Esophagus muscularis mucosa (tissue), 4 donors: ENCODE data around the gene MYLK. TPM values are rescaled to one million over a fixed set of nuclear protein-coding genes. Genes with fewer than 3 reads are reported as not detected.

Experiments used
- DNase-seq: peaks from one replicate; pipeline ENCODE4 v3.0.0-alpha.2; 2017; ENCODE audit errors: extremely low spot score
- H3K27ac ChIP-seq, 4 donors: fragments of 200-600 bp; sonication (generic); replicated peaks in 1 of 4; 1 replicate in 3 of 4; 2 replicates in 1 of 4; pipeline ENCODE4 v1.5.1; 2016 to 2019; ENCODE audit warnings: mild to moderate bottlenecking in 1 of 4
- H3K27me3 ChIP-seq, 4 donors: fragments of 200-600 bp; sonication (generic); one replicate each; pipeline versions ENCODE4 v1.5.1 to v1.6.0; 2016 to 2019
- H3K36me3 ChIP-seq, 4 donors: fragments of 200-600 bp; sonication (generic); one replicate each; pipeline ENCODE4 v1.5.1; 2016 to 2019
- H3K4me1 ChIP-seq, 4 donors: fragments of 200-600 bp; sonication (generic); one replicate each; pipeline ENCODE4 v1.5.1; 2016 to 2019
- H3K4me3 ChIP-seq, 4 donors: fragments of 200-600 bp; sonication (generic); 1 replicate in 2 of 4; 2 replicates in 2 of 4; pipeline ENCODE4 v1.5.1; 2016 to 2019; ENCODE audit warnings: mild to moderate bottlenecking in 4 of 4, moderate library complexity in 1 of 4
- H3K9me3 ChIP-seq, 4 donors: fragments of 200-600 bp; sonication (generic); 1 replicate in 3 of 4; 2 replicates in 1 of 4; pipeline ENCODE4 v1.5.1; 2016 to 2019
- EP300 ChIP-seq: sonication (generic); formaldehyde crosslinking; IDR thresholded peaks from one replicate; pipeline ENCODE4 v1.6.1; 2017; ENCODE audit warnings: antibody characterized with exemption
- POLR2A ChIP-seq: fragments of 450-650 bp; IDR thresholded peaks from one replicate; pipeline ENCODE4 v1.6.1; 2017; ENCODE audit warnings: antibody characterized with exemption, moderate library complexity, mild to moderate bottlenecking, low read depth
- POLR2AphosphoS5 ChIP-seq, 2 donors: sonication (generic); formaldehyde crosslinking; IDR thresholded peaks; one replicate each; pipeline ENCODE4 v1.6.1; 2017; ENCODE audit warnings: antibody characterized with exemption in 2 of 2
- WGBS: methylation state at CpG from one replicate; pipeline ENCODE4 v1.1.5; 2018; 5-methylcytosine and 5-hydroxymethylcytosine counted together
- intact Hi-C: fragments of 100-400 bp; cut with DNase I; formaldehyde crosslinking; loops from one replicate; pipeline ENCODE4 v1.15.1; 2023
- total RNA-seq, 4 donors: library from RNA; depleted of rRNA; stranded (reverse); fragments of >200 nt; gene quantifications; one replicate each; pipeline versions ENCODE4 v1.1.0 to v1.2.1, GENCODE V29; 2016
- TF ChIP-seq, protein P1 (sequence below), 3 experiments: fragments of 200-600 bp in 2 of 3; fragments of 450-650 bp in 1 of 3; sonication (generic) in 2 of 3; IDR thresholded peaks; one replicate each; pipeline ENCODE4 v1.5.1; 2017 to 2019; ENCODE audit warnings: antibody characterized with exemption in 3 of 3, mild to moderate bottlenecking in 2 of 3, moderate library complexity in 1 of 3

MYLK gene
- total RNA-seq, 4 donors from 2014 or later: 1,983 to 3,208 (median 2,554) TPM

DNA sequence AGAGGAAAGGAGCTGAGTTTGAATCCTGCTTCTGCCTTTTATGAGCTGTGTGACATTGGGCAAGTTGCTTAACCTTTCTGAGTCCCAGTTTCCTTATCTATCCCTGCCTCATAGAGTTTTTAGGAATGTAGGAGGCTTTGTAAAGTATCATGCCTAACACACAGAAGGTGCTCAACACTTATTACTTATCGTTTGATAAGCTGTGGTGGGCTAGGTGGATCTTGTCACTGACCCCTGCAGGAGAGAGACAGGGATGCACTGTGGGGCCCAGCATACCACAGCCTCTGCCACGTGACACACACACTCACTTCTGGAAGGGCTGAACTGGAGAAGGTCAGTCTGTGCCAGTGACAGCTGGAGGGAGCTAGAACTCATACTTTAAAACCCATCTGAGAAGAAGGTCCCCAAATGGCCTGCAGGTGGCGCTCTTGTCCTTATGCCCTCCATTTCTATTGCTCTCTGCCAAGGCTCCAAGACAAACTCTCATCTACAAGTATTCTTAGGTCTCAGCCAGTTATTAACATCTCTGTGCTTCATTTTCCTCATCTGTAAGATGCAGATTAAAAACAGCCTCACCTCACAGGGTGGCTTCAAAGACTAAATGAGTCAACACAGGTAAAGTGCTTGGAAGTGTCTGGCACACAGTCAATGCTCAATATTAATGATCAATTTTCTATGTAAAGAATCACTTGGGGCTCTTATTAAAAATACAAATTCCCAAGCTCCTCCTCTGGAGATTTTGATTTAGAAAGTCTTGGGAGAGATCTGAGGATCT, 241.8 kb downstream of the MYLK start:
- Histone ChIP-seq H3K27ac (peak overlapping the region; percentile 94 to 97 (median 96)), H3K9me3 (no peaks in the 10 kb centered on the region), H3K4me1 (peaks cover 6 to 98% (median 95%) of the 10 kb centered on the region in 4 donors), H3K36me3 (peaks cover 11 to 70% (median 56%) of the 10 kb centered on the region in 4 donors), H3K4me3 (no peak overlapping the region), H3K27me3 (no peaks in the 10 kb centered on the region)
- peak; percentile 96 for DNase-seq
- 24% methylated on average over 3 of the region's 3 CpGs for WGBS
- no peak for TF ChIP-seq POLR2A
- TF ChIP-seq, protein P1, sequence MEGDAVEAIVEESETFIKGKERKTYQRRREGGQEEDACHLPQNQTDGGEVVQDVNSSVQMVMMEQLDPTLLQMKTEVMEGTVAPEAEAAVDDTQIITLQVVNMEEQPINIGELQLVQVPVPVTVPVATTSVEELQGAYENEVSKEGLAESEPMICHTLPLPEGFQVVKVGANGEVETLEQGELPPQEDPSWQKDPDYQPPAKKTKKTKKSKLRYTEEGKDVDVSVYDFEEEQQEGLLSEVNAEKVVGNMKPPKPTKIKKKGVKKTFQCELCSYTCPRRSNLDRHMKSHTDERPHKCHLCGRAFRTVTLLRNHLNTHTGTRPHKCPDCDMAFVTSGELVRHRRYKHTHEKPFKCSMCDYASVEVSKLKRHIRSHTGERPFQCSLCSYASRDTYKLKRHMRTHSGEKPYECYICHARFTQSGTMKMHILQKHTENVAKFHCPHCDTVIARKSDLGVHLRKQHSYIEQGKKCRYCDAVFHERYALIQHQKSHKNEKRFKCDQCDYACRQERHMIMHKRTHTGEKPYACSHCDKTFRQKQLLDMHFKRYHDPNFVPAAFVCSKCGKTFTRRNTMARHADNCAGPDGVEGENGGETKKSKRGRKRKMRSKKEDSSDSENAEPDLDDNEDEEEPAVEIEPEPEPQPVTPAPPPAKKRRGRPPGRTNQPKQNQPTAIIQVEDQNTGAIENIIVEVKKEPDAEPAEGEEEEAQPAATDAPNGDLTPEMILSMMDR (IDR thresholded peaks at IDR 0.05): peak; percentile 87 to 95 (median 93)
- TF ChIP-seq POLR2AphosphoS5 (IDR thresholded peaks at IDR 0.05): peak; percentile 77 to 83
- TF ChIP-seq EP300: no peak
- intact Hi-C loops: no loop called here

DNA sequence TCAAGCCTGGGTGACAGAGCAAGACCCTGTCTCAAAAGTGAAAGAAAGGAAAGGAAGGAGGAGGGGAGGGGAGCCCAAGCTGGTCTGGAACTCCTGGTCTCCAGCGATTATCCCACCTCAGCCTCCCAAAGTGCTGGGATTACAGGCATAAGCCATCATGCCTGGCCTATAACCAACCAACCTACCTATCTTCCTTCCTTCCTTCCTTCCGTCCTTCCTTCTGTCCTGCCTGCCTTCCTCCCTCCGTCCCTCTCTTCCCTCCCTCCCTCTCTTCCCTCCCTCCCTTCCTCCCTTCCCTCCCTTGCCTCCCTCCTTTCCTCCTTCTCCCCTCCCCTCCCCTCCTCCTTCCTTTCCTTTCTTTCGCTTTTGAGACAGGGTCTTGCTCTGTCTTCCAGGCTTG, 242.6 kb downstream of the MYLK start:
- no peak for TF ChIP-seq EP300
- TF ChIP-seq, protein P1 (IDR thresholded peaks at IDR 0.05): no peak
- no peak for TF ChIP-seq POLR2A
- TF ChIP-seq POLR2AphosphoS5 (IDR thresholded peaks at IDR 0.05): no peak
- H3K9me3 ChIP-seq: no peaks in the 10 kb centered on the region
- WGBS: 55% methylated on average over 3 of the region's 4 CpGs
- no peaks in the 10 kb centered on the region for H3K27me3 ChIP-seq
- H3K36me3 ChIP-seq: peaks cover 6 to 70% (median 52%) of the 10 kb centered on the region in 4 donors
- peak overlapping the region; percentile 80 to 97 (median 94) for H3K27ac ChIP-seq
- H3K4me3 ChIP-seq: no peak overlapping the region
- intact Hi-C loops: no loop called here
- no peak for DNase-seq
- H3K4me1 ChIP-seq: peaks cover 6 to 98% (median 96%) of the 10 kb centered on the region in 4 donors

DNA sequence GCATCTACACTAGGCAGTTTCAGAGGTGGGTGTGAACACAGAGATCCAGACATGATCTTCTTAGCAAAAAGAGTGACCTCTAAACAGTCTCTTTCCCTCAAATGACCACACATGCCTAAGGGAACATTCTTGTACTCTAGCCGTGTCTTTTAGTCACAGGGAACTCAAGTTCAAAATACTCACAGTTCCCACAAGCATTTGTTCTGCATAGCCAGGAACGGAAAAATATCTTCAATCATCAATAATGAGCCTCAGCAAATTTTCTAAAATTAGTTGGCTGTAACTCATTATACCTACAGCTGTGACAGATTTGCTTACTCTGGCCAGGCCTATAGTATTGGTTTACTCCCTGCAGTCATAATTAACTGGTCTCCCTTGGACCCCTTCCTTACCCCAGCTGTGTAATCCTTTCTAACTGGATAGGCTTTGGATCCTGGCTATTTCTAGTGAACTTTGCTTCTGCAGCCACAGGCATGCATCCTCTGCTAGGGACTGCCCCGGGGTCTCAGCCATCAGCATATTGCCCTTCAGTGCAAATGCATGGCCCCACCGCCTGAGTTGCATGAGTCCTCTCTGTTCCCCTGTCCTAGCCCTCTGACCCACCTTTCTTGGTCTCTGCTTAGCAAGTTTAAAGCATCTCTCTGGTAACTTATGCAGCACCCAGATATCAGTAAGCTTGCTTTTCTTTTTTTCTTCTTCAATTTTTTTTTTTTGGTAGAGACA, 243.2 kb downstream of the MYLK start:
- intact Hi-C loops: no loop called here
- DNase-seq: no peak
- Histone ChIP-seq H3K36me3 (peaks cover 6 to 64% (median 49%) of the 10 kb centered on the region in 4 donors), H3K4me3 (no peak overlapping the region), H3K27me3 (no peaks in the 10 kb centered on the region), H3K4me1 (peaks cover 6 to 100% (median 99%) of the 10 kb centered on the region in 4 donors), H3K27ac (peak overlapping the region; percentile 80 to 97 (median 94)), H3K9me3 (no peaks in the 10 kb centered on the region)
- TF ChIP-seq POLR2AphosphoS5 (IDR thresholded peaks at IDR 0.05): no peak
- TF ChIP-seq, protein P1 (IDR thresholded peaks at IDR 0.05): no peak
- TF ChIP-seq POLR2A: no peak
- peak; percentile 39 for TF ChIP-seq EP300
- WGBS: 67% methylated on average over 4 of the region's 4 CpGs

DNA sequence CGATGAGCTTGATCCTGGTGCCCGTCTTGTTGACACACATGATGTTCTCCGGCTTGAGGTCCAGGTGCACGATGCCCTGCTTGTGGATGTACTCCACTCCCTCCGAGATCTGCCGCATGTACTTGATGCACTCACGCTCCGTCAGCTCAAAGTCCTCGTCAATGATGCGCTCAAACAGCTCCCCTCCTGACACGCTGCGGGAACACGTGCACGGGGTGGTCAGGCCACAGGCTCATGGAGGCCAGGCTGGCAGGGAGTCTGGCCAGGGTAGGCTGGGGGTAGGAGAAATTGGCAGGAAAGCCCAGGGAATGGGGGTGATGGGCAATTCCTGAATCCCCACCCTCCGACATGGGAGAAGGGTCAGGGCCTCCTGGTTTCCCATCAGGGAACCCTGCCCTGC, 243.8 kb downstream of the MYLK start:
- DNase-seq: no peak
- peaks cover 6 to 59% (median 43%) of the 10 kb centered on the region in 4 donors for H3K36me3 ChIP-seq
- intact Hi-C loops: no loop called here

More for the DNA sequence above, 243.8 kb downstream of the MYLK start:
- Histone ChIP-seq H3K9me3 (no peaks in the 10 kb centered on the region), H3K27me3 (no peaks in the 10 kb centered on the region), H3K4me3 (no peak overlapping the region), H3K4me1 (peaks cover 12 to 100% (median 100%) of the 10 kb centered on the region in 4 donors), H3K27ac (peak overlapping the region; percentile 80 to 97 (median 94))
- TF ChIP-seq EP300: no peak
- TF ChIP-seq POLR2A: no peak
- TF ChIP-seq, protein P1 (IDR thresholded peaks at IDR 0.05): no peak
- peak; percentile 22 to 59 for TF ChIP-seq POLR2AphosphoS5 (IDR thresholded peaks at IDR 0.05)
- 91% methylated on average over 14 of the region's 15 CpGs for WGBS
